LHCN-M2 (cell line): ENCODE results near the gene NR5A2. TPM values are rescaled to one million over a fixed set of nuclear protein-coding genes. Genes with fewer than 3 reads are reported as not detected.

ENCODE experiments used
- DNase-seq: peaks from one replicate; pipeline ENCODE4 v3.0.0-alpha.2; 2012; ENCODE audit warnings: low read depth
- total RNA-seq: library from RNA; depleted of rRNA; stranded (reverse); fragments of >200 nt; gene quantifications from 2 replicates; pipeline ENCODE4 v1.2.3, GENCODE V29; 2014

NR5A2 gene
- total RNA-seq, 1 experiment from 2014 or later = not detected

DNA sequence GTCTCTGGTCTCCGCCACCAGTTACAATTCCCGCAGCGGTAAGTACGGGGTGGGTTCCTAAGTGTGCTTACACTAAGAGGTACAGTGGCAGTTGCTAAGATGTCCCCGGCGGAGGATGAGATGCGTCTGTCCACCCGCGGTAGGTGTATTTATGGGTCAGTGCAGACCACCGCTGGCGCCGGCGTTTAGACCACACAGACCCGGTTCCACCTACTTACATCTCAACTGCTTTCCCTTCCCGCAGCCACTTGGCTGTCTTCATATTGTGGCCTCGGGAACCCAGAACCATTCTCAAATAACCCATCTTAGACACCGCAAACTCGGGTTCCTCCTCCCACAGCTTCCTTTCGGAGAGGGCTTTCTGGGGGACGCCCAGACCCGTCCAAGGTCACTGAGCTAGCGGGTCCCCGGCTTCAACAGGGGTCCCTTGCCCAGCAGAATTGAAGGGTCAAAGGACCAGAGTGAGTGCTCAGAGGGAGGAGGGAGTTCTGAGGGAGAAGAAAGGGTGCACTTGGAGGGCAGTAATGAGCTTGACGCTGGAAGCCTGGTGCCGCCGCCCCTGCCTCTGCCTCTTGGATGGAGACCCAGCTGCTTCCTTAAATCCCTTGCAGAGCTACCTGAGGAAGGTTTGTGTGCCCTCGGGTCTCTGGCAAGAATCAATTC, 8.6 kb downstream of the NR5A2 start:
- no peak for DNase-seq

GRCh38 chr1:200036619-200037270, 9.2 kb downstream of the NR5A2 start:
- DNase-seq = no peak

- no peak for DNase-seq
Measured at GRCh38 chr1:200037501-200037900, 10.0 kb downstream of the NR5A2 start.

DNA sequence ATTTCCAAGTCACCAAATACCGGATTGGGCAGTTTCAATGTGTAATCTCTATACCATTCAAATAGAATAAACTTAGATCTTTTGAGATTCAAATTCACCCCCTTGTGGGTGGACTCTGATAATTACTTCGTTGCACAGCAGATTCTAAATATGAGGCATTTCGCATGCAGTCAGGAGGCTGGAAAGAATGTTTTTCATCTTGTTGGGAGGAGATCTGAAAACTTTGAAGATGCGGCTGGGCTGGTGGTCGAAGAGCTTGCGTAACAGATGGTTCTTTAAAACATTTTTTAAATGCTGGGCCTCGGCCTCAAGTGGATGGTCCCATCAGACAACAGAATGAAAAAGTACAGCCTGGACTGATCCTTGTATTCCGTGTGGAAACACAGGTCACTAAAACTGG, 10.4 kb downstream of the NR5A2 start:
- DNase-seq = no peak

GRCh38 chr1:200038325-200038980, 10.9 kb downstream of the NR5A2 start:
- no peak for DNase-seq

GRCh38 chr1:200038981-200039848, 11.7 kb downstream of the NR5A2 start:
- DNase-seq = no peak

DNA sequence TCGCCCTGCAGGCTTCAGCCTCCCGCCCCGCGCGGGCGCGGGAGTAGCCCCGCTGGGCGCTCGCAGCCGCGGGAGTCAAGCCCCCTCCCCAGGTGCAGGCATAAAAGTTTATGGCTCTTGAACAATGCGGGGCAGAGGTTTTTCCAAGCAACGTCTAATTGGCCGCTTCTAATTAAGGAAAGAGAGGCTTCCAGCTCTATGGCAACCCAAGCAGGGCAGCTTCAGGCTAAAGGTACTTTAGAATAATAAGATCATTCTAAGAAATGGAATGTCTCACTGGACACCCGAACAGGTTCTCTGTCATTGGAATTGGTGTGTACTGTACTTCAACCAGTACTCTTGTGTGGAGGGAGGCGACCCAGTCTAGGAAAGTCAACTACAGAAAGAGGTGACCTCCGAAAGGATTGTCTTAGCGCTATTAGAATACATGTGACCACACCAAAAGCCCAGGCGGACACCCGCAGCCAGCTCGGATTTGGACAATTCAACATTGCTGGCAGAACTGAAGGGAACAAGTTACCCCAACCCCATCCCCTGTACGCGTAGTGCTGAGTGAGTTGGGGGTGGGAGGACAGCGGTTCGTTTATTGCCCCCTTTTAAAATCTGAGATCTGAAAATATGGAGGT, 12.5 kb downstream of the NR5A2 start:
- DNase-seq = no peak

DNA sequence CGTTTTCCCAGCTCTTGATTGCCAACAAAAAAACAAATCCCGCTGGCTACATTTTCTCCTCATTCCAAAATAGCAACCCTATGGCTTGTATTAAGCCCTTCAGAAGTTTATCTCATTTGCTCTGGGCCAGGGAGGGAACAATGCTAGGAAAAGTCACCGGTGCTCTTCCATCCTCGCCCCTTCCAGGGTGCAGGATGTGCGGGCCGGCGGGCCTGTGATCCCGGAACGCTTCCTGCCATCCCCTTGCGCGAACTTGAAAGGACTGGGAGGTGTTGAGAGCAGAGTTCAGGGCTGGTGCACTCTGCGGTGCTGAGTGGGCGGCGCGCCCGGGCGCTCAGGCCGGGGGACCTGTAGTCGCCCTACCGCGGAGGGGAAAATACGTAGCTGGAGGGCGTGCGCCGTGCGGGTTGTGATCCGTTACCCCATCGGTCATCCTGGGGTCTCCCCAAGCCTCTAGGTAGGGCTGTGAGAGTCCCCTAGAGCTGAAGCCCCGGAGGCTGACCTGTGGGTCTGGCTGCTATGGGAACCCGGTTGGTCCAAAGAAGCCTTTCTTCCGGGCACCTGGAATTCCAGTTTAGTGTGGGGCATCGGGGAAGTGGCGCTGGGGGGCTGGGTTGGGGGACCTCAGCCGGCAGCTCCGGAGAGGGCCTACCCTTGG, 13.1 kb downstream of the NR5A2 start:
- DNase-seq = no peak

GRCh38 chr1:200041337-200042118, 14.0 kb downstream of the NR5A2 start:
- DNase-seq = no peak

- DNase-seq = no peak
Measured at GRCh38 chr1:200042119-200042551, 14.6 kb downstream of the NR5A2 start.

- no peak for DNase-seq
Measured at GRCh38 chr1:200042552-200043335, 15.2 kb downstream of the NR5A2 start.

- DNase-seq = no peak
Measured at GRCh38 chr1:200043336-200043668, 15.8 kb downstream of the NR5A2 start.

GRCh38 chr1:200046115-200046514, 18.6 kb downstream of the NR5A2 start:
- no peak for DNase-seq

- DNase-seq = no peak
Measured at GRCh38 chr1:200048244-200048643, 20.7 kb downstream of the NR5A2 start.

DNA sequence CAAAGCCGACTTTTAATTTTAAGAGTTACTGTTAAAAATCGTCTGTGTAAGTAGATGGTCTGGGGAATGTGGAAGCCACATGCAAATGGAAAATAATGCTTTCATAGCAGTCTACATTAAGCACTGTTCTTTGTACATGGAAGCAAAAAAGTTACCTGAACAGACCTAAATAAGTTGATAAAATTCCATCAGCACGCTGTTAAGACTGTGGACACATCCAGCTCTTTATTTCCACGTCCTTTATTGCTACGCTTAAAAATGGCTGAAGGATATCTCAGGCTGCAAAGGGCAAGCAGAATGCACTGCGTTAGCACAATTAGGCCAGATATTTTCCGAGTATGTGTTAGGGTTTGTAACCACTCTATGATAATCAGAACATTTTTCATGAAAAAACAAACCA, 22.3 kb downstream of the NR5A2 start:
- no peak for DNase-seq

- DNase-seq = no peak
Measured at GRCh38 chr1:200051620-200052019, 24.1 kb downstream of the NR5A2 start.

- DNase-seq = no peak
Measured at GRCh38 chr1:200053091-200053490, 25.6 kb downstream of the NR5A2 start.

DNA sequence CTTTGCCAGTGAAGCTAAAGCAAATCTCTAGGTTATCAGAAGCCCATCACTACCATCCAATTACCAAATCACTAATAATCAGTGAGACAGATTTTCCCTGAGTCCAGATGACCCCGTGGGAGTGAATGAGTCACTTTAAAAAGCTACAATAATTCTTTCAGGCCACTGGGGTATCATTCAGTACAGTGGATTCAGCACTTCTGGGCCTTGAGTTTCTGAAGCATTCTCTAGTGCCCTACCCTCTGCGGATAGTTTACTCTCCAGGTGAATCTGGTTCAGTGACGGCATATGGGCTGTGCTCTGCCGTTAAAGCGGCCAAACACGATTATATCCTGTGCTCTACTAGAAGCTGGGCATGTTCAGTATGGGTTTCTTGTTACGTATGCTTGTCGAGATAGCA, 26.1 kb downstream of the NR5A2 start:
- DNase-seq = no peak

DNA sequence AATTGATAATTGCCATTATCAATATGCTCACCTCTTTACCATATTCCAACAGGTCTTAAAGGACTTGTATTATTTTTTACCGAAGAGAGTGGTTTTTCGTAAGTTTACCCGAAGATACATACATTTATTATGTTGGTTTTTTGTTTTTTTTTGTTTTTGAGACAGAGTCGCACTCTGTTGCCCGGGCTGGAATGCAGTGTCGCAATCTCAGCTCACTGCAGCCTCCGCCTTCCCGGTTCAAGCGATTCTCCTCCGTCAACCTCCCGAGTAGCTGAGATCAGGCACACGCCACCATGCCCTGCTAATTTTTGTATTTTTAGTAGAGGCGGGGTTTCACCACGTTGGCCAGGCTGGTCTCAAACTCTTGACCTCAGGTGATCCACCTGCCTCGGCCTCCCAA, 30.8 kb downstream of the NR5A2 start:
- no peak for DNase-seq
